ENCODE measurements around the gene CDC42EP1. TPM values are rescaled to one million over a fixed set of nuclear protein-coding genes. Genes with fewer than 3 reads are reported as not detected.

CDC42EP1 gene
- total and polyA plus RNA-seq, 2 donors (not counting 3 experiments of a cell fraction or from before 2014, with no cell fraction given) = 82.2 to 141 TPM

DNA sequence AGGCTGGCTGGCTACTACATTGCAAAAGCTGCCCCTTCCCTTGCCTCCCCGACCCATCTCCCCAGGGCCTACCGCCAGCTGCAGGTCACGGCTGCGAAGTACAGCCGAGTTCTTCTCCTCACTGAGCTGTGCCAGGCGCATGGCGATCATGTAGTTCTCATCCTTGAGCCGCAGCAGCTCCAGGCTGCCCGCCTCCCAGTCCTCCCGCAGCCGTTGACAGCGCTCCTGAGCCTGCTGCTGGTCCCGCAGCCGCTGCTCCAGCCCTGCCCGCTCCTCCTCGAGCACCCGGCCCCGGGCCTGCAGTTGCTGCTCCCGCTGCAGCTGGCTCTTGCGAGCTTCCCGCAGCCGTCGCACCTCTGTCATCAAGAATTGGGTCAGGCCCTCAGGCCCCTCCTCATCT, 44.4 kb upstream of the CDC42EP1 start:
- no peak overlapping the region for H3K4me3 ChIP-seq (replicated peaks in 1 of 3; ENCODE audit: insufficient read depth in 1 of 3, low read depth in 1 of 3, low read length in 3 of 3)
- peaks cover 31% of the 10 kb centered on the region for H3K79me2 ChIP-seq (ENCODE audit: control insufficient read depth, insufficient read depth, low read length)
- no peaks in the 10 kb centered on the region for H3K9me3 ChIP-seq (replicated peaks; ENCODE audit: control insufficient read depth, insufficient read depth, low read length)
- FAIRE-seq = no peak
- no peak overlapping the region for H3K4me2 ChIP-seq (ENCODE audit: insufficient read depth, low read length)
- H3K4me1 ChIP-seq (ENCODE audit: control insufficient read depth, extremely low read depth, insufficient read depth, low read length) = peaks cover 21% of the 10 kb centered on the region
- H3K36me3 ChIP-seq (ENCODE audit: control insufficient read depth in 2 of 2, extremely low read depth in 1 of 2, insufficient read depth in 2 of 2, low read length in 2 of 2) = peaks cover 12 to 16% of the 10 kb centered on the region in 2 experiments
- ChIA-PET POLR2A (no interaction called here), CTCF (interaction anchor here (1.1 to 1.2 kb wide), 2 partner anchors 30 to 76 kb away, joined by 3 read pairs; partner anchors contain the start of gene MFNG)
- DNase-seq (ENCODE audit: low read depth, low spot score) = no peak
- no peaks in the 10 kb centered on the region for H4K20me1 ChIP-seq (replicated peaks; ENCODE audit: control insufficient read depth, extremely low read depth, insufficient read depth, low read length)
- H2AFZ ChIP-seq (ENCODE audit: low read depth, low read length) = no peak overlapping the region
- no TSS peak for BruUV-seq (replicated peaks)
- H3K9me1 ChIP-seq (replicated peaks; ENCODE audit: control insufficient read depth, extremely low read depth, insufficient read depth, low read length) = no peaks in the 10 kb centered on the region
- H3K27me3 ChIP-seq (ENCODE audit: control insufficient read depth in 2 of 2, insufficient read depth in 2 of 2, low read length in 2 of 2) = no peaks in the 10 kb centered on the region
- dilution Hi-C loops (cut with MboI; ENCODE audit: extremely low pct_ligation_motif_present, low sequenced_read_pairs) (no loop called here), intact Hi-C loops (cut with micrococcal nuclease) (no loop called here)
- no peak overlapping the region for H3K27ac ChIP-seq (ENCODE audit: insufficient read depth, low read depth, low read length)
- no peak overlapping the region for H3K9ac ChIP-seq (replicated peaks; ENCODE audit: extremely low read depth, insufficient read depth, low read length)
- no peak for TF ChIP-seq FOS (IDR thresholded peaks at IDR 0.05; ENCODE audit: borderline replicate concordance, insufficient read depth, low read length)
- TF ChIP-seq, protein P1, sequence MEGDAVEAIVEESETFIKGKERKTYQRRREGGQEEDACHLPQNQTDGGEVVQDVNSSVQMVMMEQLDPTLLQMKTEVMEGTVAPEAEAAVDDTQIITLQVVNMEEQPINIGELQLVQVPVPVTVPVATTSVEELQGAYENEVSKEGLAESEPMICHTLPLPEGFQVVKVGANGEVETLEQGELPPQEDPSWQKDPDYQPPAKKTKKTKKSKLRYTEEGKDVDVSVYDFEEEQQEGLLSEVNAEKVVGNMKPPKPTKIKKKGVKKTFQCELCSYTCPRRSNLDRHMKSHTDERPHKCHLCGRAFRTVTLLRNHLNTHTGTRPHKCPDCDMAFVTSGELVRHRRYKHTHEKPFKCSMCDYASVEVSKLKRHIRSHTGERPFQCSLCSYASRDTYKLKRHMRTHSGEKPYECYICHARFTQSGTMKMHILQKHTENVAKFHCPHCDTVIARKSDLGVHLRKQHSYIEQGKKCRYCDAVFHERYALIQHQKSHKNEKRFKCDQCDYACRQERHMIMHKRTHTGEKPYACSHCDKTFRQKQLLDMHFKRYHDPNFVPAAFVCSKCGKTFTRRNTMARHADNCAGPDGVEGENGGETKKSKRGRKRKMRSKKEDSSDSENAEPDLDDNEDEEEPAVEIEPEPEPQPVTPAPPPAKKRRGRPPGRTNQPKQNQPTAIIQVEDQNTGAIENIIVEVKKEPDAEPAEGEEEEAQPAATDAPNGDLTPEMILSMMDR (IDR thresholded peaks at IDR 0.05; ENCODE audit: extremely low read depth in 1 of 2, insufficient read depth in 1 of 2, low read depth in 1 of 2, low read length in 2 of 2) = no peak
- TF ChIP-seq POLR2A (IDR thresholded peaks at IDR 0.05; ENCODE audit: low read depth, low read length) = no peak
- TF ChIP-seq JUN (IDR thresholded peaks at IDR 0.05; ENCODE audit: borderline replicate concordance, insufficient read depth, insufficient read length, low read depth) = no peak
- no peak for TF ChIP-seq POLR2AphosphoS5 (IDR thresholded peaks at IDR 0.05; ENCODE audit: insufficient read depth, low read depth, low read length)
- TF ChIP-seq, protein P2, sequence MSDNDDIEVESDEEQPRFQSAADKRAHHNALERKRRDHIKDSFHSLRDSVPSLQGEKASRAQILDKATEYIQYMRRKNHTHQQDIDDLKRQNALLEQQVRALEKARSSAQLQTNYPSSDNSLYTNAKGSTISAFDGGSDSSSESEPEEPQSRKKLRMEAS (IDR thresholded peaks at IDR 0.05; ENCODE audit: insufficient read depth, insufficient read length) = no peak
- TF ChIP-seq MYC (IDR thresholded peaks at IDR 0.05; ENCODE audit: low read depth, low read length) = no peak
- TF ChIP-seq GATA2 (IDR thresholded peaks at IDR 0.05; ENCODE audit: insufficient read depth, insufficient read length, low read depth, low read length) = no peak
- TF ChIP-seq EZH2 (IDR thresholded peaks at IDR 0.05; ENCODE audit: borderline replicate concordance, low read depth, low read length, severe bottlenecking) = no peak

Data from endothelial cell of umbilical vein (primary cell).